ENCODE data around the gene SSX1. TPM values are rescaled to one million over a fixed set of nuclear protein-coding genes. Genes with fewer than 3 reads are reported as not detected.
"Not testable (repeated sequence)": the region's sequence is repeated elsewhere in the genome, so short reads cannot be mapped to it uniquely, and the experiment has no call there.

Gene SSX1
- total RNA-seq, 2 donors from 2014 or later = not detected

DNA sequence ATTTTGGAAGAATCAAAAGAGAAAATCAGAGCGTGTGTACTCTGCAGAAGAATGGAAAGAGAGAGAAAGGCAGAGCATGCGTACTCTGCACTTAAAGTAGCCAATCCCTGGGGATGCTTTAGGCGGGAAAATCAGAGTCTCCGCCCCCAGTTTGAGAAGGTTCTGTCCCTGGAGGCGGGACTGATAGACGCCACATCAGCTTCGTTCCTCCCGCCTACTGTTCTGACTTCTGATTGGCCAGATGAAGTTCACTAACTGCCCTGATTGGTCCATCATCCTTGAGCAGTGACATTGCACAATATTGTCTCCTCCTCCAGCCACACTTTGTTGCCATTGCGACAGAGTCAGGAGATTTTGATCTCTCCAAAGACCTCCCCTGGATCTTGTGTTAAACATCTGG, 23.8 kb downstream of the SSX1 start:
- Histone ChIP-seq H3K4me1 (ENCODE audit: control insufficient read depth, insufficient read depth, low read length) (no peaks in the 10 kb centered on the region), H3K27ac (ENCODE audit: low read depth, low read length) (no peak overlapping the region), H3K4me3 (ENCODE audit: low read length) (no peak overlapping the region), H3K9ac (ENCODE audit: extremely low read depth, low read length, poor library complexity, severe bottlenecking) (no peak overlapping the region), H3K9me3 (ENCODE audit: control insufficient read depth, low read length) (no peaks in the 10 kb centered on the region), H3K27me3 (ENCODE audit: control insufficient read depth, insufficient read depth, low read length, poor library complexity, severe bottlenecking) (no peaks in the 10 kb centered on the region), H3K36me3 (ENCODE audit: control insufficient read depth, insufficient read depth, low read length) (no peaks in the 10 kb centered on the region)
- Mint-ChIP-seq H3K27me3 (ENCODE audit: insufficient read depth) (no peaks in the 10 kb centered on the region), H3K9me3 (peaks cover 57% of the 10 kb centered on the region), H3K27ac (no peak overlapping the region), H3K4me1 (no peaks in the 10 kb centered on the region), H3K4me3 (no peak overlapping the region), H3K36me3 (ENCODE audit: low read depth) (no peaks in the 10 kb centered on the region)
- WGBS, 2 experiments (ENCODE audit: insufficient coverage in 1 of 2, insufficient read length in 1 of 2) = 96 to 100% methylated on average over 2 to 9 of the region's 9 CpGs
- peak; percentile 46 for DNase-seq
- TF ChIP-seq, protein P1, sequence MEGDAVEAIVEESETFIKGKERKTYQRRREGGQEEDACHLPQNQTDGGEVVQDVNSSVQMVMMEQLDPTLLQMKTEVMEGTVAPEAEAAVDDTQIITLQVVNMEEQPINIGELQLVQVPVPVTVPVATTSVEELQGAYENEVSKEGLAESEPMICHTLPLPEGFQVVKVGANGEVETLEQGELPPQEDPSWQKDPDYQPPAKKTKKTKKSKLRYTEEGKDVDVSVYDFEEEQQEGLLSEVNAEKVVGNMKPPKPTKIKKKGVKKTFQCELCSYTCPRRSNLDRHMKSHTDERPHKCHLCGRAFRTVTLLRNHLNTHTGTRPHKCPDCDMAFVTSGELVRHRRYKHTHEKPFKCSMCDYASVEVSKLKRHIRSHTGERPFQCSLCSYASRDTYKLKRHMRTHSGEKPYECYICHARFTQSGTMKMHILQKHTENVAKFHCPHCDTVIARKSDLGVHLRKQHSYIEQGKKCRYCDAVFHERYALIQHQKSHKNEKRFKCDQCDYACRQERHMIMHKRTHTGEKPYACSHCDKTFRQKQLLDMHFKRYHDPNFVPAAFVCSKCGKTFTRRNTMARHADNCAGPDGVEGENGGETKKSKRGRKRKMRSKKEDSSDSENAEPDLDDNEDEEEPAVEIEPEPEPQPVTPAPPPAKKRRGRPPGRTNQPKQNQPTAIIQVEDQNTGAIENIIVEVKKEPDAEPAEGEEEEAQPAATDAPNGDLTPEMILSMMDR (conservative IDR thresholded peaks at IDR 0.05) = no peak

DNA sequence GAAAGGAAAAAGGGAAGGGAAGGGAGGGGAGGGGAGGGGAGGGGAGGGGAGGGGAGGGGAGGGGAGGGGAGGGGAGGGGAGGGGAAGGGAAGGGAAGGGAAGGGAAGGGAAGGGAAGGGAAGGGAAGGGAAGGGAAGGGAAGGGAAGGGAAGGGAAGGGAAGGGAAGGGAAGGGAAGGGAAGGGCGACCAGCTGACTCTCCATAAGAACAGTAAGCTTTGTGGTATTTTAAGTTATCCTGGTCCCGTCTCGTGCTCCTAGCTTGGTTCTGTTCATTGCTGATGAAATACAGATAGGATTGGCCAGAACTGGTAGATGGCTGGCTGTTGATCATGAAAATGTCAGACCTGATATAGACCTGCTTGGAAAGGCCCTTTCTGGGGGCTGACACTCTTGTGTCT, 25.5 kb downstream of the SSX1 start:
- H3K9me3 Mint-ChIP-seq = peaks cover 55% of the 10 kb centered on the region
- H3K4me3 ChIP-seq (ENCODE audit: low read length); DNase-seq; H3K4me1 ChIP-seq (ENCODE audit: control insufficient read depth, insufficient read depth, low read length); H3K27ac Mint-ChIP-seq; H3K27me3 Mint-ChIP-seq (ENCODE audit: insufficient read depth); H3K9me3 ChIP-seq (ENCODE audit: control insufficient read depth, low read length); H3K4me3 Mint-ChIP-seq; H3K36me3 Mint-ChIP-seq (ENCODE audit: low read depth); H3K4me1 Mint-ChIP-seq; H3K27ac ChIP-seq (ENCODE audit: low read depth, low read length); H3K36me3 ChIP-seq (ENCODE audit: control insufficient read depth, insufficient read depth, low read length); H3K27me3 ChIP-seq (ENCODE audit: control insufficient read depth, insufficient read depth, low read length, poor library complexity, severe bottlenecking); H3K9ac ChIP-seq (ENCODE audit: extremely low read depth, low read length, poor library complexity, severe bottlenecking): not testable (repeated sequence)
- 88 to 93% methylated on average over 2 to 3 of the region's 3 CpGs for WGBS, 2 experiments (ENCODE audit: insufficient coverage in 1 of 2, insufficient read length in 1 of 2)

DNA sequence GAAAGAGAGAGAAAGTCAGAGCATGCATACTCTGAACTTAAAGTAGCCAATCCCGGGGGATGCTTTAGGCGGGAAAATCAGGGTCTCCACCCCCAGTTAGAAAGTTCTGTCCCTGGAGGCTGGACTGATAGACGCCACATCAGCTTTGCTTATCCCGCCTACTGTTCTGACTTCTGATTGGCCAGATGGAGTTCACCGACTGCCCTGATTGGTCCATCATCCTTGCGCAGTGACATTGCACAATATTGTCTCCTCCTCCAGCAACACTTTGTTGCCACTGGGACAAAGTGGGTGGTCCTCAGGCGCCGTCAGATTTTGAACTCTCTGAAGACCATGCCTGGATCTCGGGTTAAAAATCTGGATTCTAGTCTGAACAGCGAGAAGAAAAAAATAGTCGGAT, 51.0 kb downstream of the SSX1 start:
- no peak overlapping the region for H3K4me3 Mint-ChIP-seq
- Histone ChIP-seq H3K27me3 (ENCODE audit: control insufficient read depth, insufficient read depth, low read length, poor library complexity, severe bottlenecking) (no peaks in the 10 kb centered on the region), H3K9ac (ENCODE audit: extremely low read depth, low read length, poor library complexity, severe bottlenecking) (no peak overlapping the region), H3K36me3 (ENCODE audit: control insufficient read depth, insufficient read depth, low read length) (no peaks in the 10 kb centered on the region), H3K27ac (ENCODE audit: low read depth, low read length) (no peak overlapping the region), H3K4me3 (ENCODE audit: low read length) (no peak overlapping the region), H3K9me3 (ENCODE audit: control insufficient read depth, low read length) (no peaks in the 10 kb centered on the region), H3K4me1 (ENCODE audit: control insufficient read depth, insufficient read depth, low read length) (no peaks in the 10 kb centered on the region)
- TF ChIP-seq, protein P1 (conservative IDR thresholded peaks at IDR 0.05) = no peak
- H3K4me1 Mint-ChIP-seq = no peaks in the 10 kb centered on the region
- DNase-seq = no peak
- H3K36me3 Mint-ChIP-seq (ENCODE audit: low read depth) = no peaks in the 10 kb centered on the region
- H3K9me3 Mint-ChIP-seq = peaks cover 51% of the 10 kb centered on the region
- H3K27ac Mint-ChIP-seq = no peak overlapping the region
- H3K27me3 Mint-ChIP-seq (ENCODE audit: insufficient read depth) = no peaks in the 10 kb centered on the region
- WGBS, 2 experiments (ENCODE audit: insufficient coverage in 1 of 2, insufficient read length in 1 of 2) = 93 to 94% methylated on average over 3 to 11 of the region's 11 CpGs

DNA sequence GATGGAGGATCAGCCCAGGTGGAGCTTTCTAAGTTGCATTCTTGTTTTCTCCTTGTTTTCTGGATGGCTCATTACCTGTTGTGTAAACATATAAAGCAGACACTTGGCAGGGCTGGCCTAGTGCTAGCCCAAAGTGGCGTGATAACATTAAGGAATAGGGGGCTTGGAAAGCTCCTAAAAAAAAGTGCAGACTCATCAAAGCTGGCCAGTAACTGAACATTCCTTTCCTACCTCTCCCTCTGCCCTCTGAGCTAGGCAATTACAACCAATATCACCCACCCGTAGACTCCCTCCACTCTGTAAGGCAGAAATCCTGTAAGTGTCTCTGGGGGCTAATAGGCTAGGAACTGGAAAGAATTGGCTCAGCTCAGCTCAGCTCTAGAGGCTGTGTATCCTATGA, 58.8 kb downstream of the SSX1 start:
- peaks cover 39% of the 10 kb centered on the region for H3K9me3 Mint-ChIP-seq
- H3K4me3 Mint-ChIP-seq; H3K27me3 ChIP-seq (ENCODE audit: control insufficient read depth, insufficient read depth, low read length, poor library complexity, severe bottlenecking); H3K27me3 Mint-ChIP-seq (ENCODE audit: insufficient read depth); H3K4me3 ChIP-seq (ENCODE audit: low read length); H3K9ac ChIP-seq (ENCODE audit: extremely low read depth, low read length, poor library complexity, severe bottlenecking); H3K4me1 Mint-ChIP-seq; H3K27ac ChIP-seq (ENCODE audit: low read depth, low read length); H3K36me3 Mint-ChIP-seq (ENCODE audit: low read depth); H3K4me1 ChIP-seq (ENCODE audit: control insufficient read depth, insufficient read depth, low read length); H3K36me3 ChIP-seq (ENCODE audit: control insufficient read depth, insufficient read depth, low read length); DNase-seq; H3K9me3 ChIP-seq (ENCODE audit: control insufficient read depth, low read length); H3K27ac Mint-ChIP-seq: not testable (repeated sequence)
- WGBS, 2 experiments (ENCODE audit: insufficient coverage in 1 of 2, insufficient read length in 1 of 2) = 86% methylated on average over 1 of the region's 2 CpGs; no CpG with 5 or more reads in 1 of the 2 experiments

Other genes with a start within 250 kb of the SSX1 start
- not detected for gene SPACA5, start 248.4 kb upstream of the SSX1 start, total RNA-seq
- gene ZNF630, start 183.8 kb upstream of the SSX1 start, total RNA-seq = 1 to 10 TPM; 3.1 to 4.2 TPM
- not detected for gene SPACA5B, start 124.8 kb upstream of the SSX1 start, total RNA-seq
- gene SSX5, start 58.6 kb upstream of the SSX1 start, total RNA-seq = not detected
- gene SSX3, start 101.3 kb downstream of the SSX1 start, total RNA-seq = not detected
- 1 to 10 TPM in 1 of 2 donors, under 1 TPM in 1; 1.00 to 1.5 TPM for gene SSX4, start 128.1 kb downstream of the SSX1 start, total RNA-seq
- 1 to 10 TPM in 1 of 2 donors, under 1 TPM in 1; 1.00 to 1.5 TPM for gene SSX4B, start 156.6 kb downstream of the SSX1 start, total RNA-seq
- 10 to 100 TPM; 22.4 to 40.7 TPM for gene SLC38A5, start 214.9 kb downstream of the SSX1 start, total RNA-seq
- 10 to 100 TPM; 47.3 to 54.3 TPM for gene FTSJ1, start 220.8 kb downstream of the SSX1 start, total RNA-seq